Left lung (tissue), 10 donors: ENCODE measurements around the gene WDR35. TPM values are rescaled to one million over a fixed set of nuclear protein-coding genes. Genes with fewer than 3 reads are reported as not detected.

Experiments used
- ATAC-seq: fragments of 200-7000 bp; cut with Tn5 transposase; one replicate; pipeline ENCODE4 v1.9.1; 2020; ENCODE audit warnings: moderate library complexity
- DNase-seq, 4 donors: peaks; one replicate each; pipeline ENCODE4 v3.0.0-alpha.2; 2013 to 2020
- H3K27ac ChIP-seq, 2 donors: fragments of 200-600 bp; sonication (generic) in 1 of 2; one replicate each; pipeline versions ENCODE4 v1.5.0 to v1.8.0; 2020 to 2021
- H3K27me3 ChIP-seq, 2 donors: fragments of 200-600 bp; sonication (generic) in 1 of 2; one replicate each; pipeline versions ENCODE4 v1.5.0 to v1.8.0; 2020 to 2021
- H3K36me3 ChIP-seq, 2 donors: fragments of 200-600 bp; sonication (generic) in 1 of 2; one replicate each; pipeline versions ENCODE4 v1.5.0 to v1.8.0; 2020 to 2021
- H3K4me1 ChIP-seq, 2 donors: fragments of 200-600 bp; one replicate each; pipeline ENCODE4 v1.8.0; 2021
- H3K4me3 ChIP-seq, 2 donors: fragments of 200-600 bp; sonication (generic) in 1 of 2; one replicate each; pipeline versions ENCODE4 v1.5.0 to v1.8.0; 2020 to 2021; ENCODE audit warnings: mild to moderate bottlenecking in 1 of 2
- H3K9me3 ChIP-seq, 2 donors: fragments of 200-600 bp; sonication (generic) in 1 of 2; one replicate each; pipeline versions ENCODE4 v1.5.0 to v1.8.0; 2020 to 2021
- intact Hi-C, 2 donors: fragments of 100-400 bp; cut with DNase I; formaldehyde crosslinking; loops; one replicate each; pipeline versions ENCODE4 v1.11.2 to v1.14.2; 2022
- polyA plus RNA-seq, 6 donors: library from polyadenylated mRNA; unstranded; fragments of 120-200 nt; gene quantifications; one replicate each; pipeline ENCODE4 v1.2.1, GENCODE V29; 2013; ENCODE audit not compliant: insufficient read length in 6 of 6
- total RNA-seq, 2 donors: library from RNA; stranded (reverse); fragmentation: NEBNext Ultra II Directional; extraction: Animal tissue kit (Norgen Biotek cat#: 25700); gene quantifications; one replicate each; pipeline ENCODE4 v1.2.1, GENCODE V29; 2021
- TF ChIP-seq, protein P1 (sequence below), 2 donors: fragments of 200-600 bp; sonication (generic) in 1 of 2; IDR thresholded peaks; one replicate each; pipeline versions ENCODE4 v1.5.0 to v1.8.0; 2021; ENCODE audit warnings: antibody characterized with exemption in 2 of 2
- donor health status: DM: no; HTN: yes; CAD: no.
- donor health status: DM: no; HTN: no; CAD: no.

The WDR35 gene
- total and polyA plus RNA-seq, 8 donors: 8.0 to 32.3 (median 27.7) TPM

GRCh38 chr2:20025065-20025786 is 35.3 kb upstream of the WDR35 start:
- Histone ChIP-seq H3K27me3 (no peaks in the 10 kb centered on the region), H3K4me1 (no peaks in the 10 kb centered on the region), H3K9me3 (peaks cover 0 to 16% of the 10 kb centered on the region in 2 donors), H3K27ac (no peak overlapping the region), H3K36me3 (peaks cover 0 to 30% of the 10 kb centered on the region in 2 donors), H3K4me3 (no peak overlapping the region)
- TF ChIP-seq, protein P1, sequence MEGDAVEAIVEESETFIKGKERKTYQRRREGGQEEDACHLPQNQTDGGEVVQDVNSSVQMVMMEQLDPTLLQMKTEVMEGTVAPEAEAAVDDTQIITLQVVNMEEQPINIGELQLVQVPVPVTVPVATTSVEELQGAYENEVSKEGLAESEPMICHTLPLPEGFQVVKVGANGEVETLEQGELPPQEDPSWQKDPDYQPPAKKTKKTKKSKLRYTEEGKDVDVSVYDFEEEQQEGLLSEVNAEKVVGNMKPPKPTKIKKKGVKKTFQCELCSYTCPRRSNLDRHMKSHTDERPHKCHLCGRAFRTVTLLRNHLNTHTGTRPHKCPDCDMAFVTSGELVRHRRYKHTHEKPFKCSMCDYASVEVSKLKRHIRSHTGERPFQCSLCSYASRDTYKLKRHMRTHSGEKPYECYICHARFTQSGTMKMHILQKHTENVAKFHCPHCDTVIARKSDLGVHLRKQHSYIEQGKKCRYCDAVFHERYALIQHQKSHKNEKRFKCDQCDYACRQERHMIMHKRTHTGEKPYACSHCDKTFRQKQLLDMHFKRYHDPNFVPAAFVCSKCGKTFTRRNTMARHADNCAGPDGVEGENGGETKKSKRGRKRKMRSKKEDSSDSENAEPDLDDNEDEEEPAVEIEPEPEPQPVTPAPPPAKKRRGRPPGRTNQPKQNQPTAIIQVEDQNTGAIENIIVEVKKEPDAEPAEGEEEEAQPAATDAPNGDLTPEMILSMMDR (IDR thresholded peaks at IDR 0.05): no peak
- ATAC-seq: no peak
- no peak for DNase-seq
- intact Hi-C loops: no loop called here

DNA sequence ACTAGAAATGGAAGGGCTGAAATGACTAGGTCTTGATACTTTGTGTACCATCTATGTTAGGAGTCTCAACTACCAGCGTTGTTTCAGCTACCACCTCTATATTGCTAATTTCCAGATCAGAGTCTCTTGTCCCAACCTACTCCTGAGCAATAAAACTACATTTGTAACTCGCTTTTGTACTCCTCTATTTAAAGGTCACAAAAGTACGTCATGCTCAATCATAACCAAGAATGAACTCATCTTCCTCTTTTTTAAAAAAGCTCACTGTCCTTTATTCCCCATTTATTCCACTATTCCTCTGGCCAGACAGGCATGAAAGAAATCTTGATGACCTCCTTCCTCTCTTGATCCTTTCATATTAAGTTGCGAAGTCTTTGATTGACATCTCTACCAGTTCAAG is 33.8 kb upstream of the WDR35 start:
- Histone ChIP-seq H3K9me3 (peaks cover 0 to 16% of the 10 kb centered on the region in 2 donors), H3K4me1 (no peaks in the 10 kb centered on the region), H3K27me3 (no peaks in the 10 kb centered on the region), H3K4me3 (no peak overlapping the region), H3K36me3 (peaks cover 0 to 16% of the 10 kb centered on the region in 2 donors), H3K27ac (no peak overlapping the region)
- DNase-seq: no peak
- intact Hi-C loops: no loop called here
- TF ChIP-seq, protein P1 (IDR thresholded peaks at IDR 0.05): no peak
- no peak for ATAC-seq

DNA sequence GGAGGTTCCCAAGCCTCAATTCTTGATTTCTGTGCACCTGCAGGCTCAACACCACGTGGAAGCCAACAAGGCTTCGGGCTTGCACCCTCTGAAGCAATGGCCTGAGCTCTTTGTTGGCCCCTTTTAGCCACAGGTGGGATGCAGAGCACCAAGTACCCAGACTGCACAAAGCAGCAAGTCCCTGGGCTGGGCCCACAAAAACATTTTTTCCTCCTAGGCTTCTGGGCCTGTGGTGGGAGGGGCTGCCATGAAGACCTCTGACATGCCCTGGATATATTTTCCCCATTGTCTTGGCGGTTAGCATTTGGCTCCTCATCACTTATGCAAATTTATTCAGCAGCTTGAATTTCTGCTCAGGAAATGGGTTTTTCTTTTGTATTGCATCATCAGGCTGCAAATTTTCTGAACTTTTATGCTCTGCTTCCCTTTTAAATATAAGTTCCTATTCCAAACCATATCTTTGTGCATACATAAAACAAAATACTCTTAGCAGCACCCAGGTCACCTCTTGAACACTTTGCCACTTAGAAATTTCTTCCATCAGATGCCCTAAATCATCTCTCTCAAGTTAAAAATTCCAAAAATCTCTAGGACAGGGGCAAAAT is 31.6 kb upstream of the WDR35 start:
- ATAC-seq (no peak), DNase-seq (no peak)
- no peak overlapping the region for H3K4me3 ChIP-seq
- H3K27ac ChIP-seq: no peak overlapping the region
- peaks cover 0 to 16% of the 10 kb centered on the region in 2 donors for H3K9me3 ChIP-seq
- no peaks in the 10 kb centered on the region for H3K4me1 ChIP-seq
- H3K27me3 ChIP-seq: no peaks in the 10 kb centered on the region
- intact Hi-C loops: no loop called here
- H3K36me3 ChIP-seq: no peaks in the 10 kb centered on the region
- TF ChIP-seq, protein P1 (IDR thresholded peaks at IDR 0.05): no peak

GRCh38 chr2:20019747-20020146 is 29.8 kb upstream of the WDR35 start:
- H3K27me3 ChIP-seq: no peaks in the 10 kb centered on the region
- H3K9me3 ChIP-seq: peaks cover 0 to 16% of the 10 kb centered on the region in 2 donors
- ATAC-seq: no peak
- TF ChIP-seq, protein P1 (IDR thresholded peaks at IDR 0.05): no peak
- DNase-seq: no peak
- no peaks in the 10 kb centered on the region for H3K4me1 ChIP-seq
- intact Hi-C loops: loop anchor here in 1 of 2 donors (5.0 kb wide), 1 partner anchor 73 kb away; no protein-coding TSS in a partner anchor
- H3K36me3 ChIP-seq: no peaks in the 10 kb centered on the region
- H3K27ac ChIP-seq: no peak overlapping the region
- no peak overlapping the region for H3K4me3 ChIP-seq

GRCh38 chr2:20018601-20019152 is 28.8 kb upstream of the WDR35 start:
- Histone ChIP-seq H3K27me3 (peaks cover 0 to 9% of the 10 kb centered on the region in 2 donors), H3K9me3 (peaks cover 0 to 16% of the 10 kb centered on the region in 2 donors), H3K36me3 (no peaks in the 10 kb centered on the region), H3K4me1 (no peaks in the 10 kb centered on the region), H3K27ac (no peak overlapping the region), H3K4me3 (no peak overlapping the region)
- intact Hi-C loops: loop anchor here in 1 of 2 donors (5.0 kb wide), 1 partner anchor 74 kb away; no protein-coding TSS in a partner anchor
- no peak for ATAC-seq
- TF ChIP-seq, protein P1 (IDR thresholded peaks at IDR 0.05): no peak
- no peak for DNase-seq
